Trophoblast cell (in vitro differentiated cells and primary cell): ENCODE measurements around the gene HIP1R.
A peak's percentile ranks its signal among the peaks of the same experiment; 100 is the strongest.

Experiments
- DNase-seq, 2 donors: peaks; one replicate each; pipeline ENCODE4 v3.0.0-alpha.2; 2016
- H2AFZ ChIP-seq: 2 replicates; pipeline ENCODE4 v1.6.1; 2013; ENCODE audit warnings: low read length, moderate library complexity, mild to moderate bottlenecking; ENCODE audit not compliant: insufficient read depth, poor library complexity
- H2AK5ac ChIP-seq: 2 replicates; pipeline ENCODE4 v1.6.1; 2013; ENCODE audit warnings: mild to moderate bottlenecking, low read length
- H2BK120ac ChIP-seq: 2 replicates; pipeline ENCODE4 v1.6.1; 2013; ENCODE audit warnings: low read length, mild to moderate bottlenecking, moderate library complexity; ENCODE audit not compliant: insufficient read depth, poor library complexity
- H2BK12ac ChIP-seq: 2 replicates; pipeline ENCODE4 v1.6.1; 2013; ENCODE audit warnings: mild to moderate bottlenecking, low read length, moderate library complexity
- H2BK5ac ChIP-seq: 2 replicates; pipeline ENCODE4 v1.6.1; 2013; ENCODE audit warnings: low read length, low read depth, moderate library complexity, mild to moderate bottlenecking; ENCODE audit not compliant: poor library complexity
- H3K14ac ChIP-seq: 2 replicates; pipeline ENCODE4 v1.6.1; 2013; ENCODE audit warnings: mild to moderate bottlenecking, low read length
- H3K18ac ChIP-seq: 2 replicates; pipeline ENCODE4 v1.6.1; 2013; ENCODE audit warnings: mild to moderate bottlenecking, low read length
- H3K23ac ChIP-seq: 2 replicates; pipeline ENCODE4 v1.6.1; 2013; ENCODE audit warnings: low read length
- H3K27ac ChIP-seq: 2 replicates; pipeline ENCODE4 v1.5.1; 2013; ENCODE audit warnings: low read depth, mild to moderate bottlenecking, inconsistent platforms, low read length, moderate library complexity
- H3K27me3 ChIP-seq: 2 replicates; pipeline ENCODE4 v1.6.1; 2013; ENCODE audit warnings: inconsistent platforms, mild to moderate bottlenecking, low read length, moderate library complexity; ENCODE audit not compliant: insufficient read depth
- H3K36me3 ChIP-seq, 2 experiments: 1 replicate in 1 of 2; 2 replicates in 1 of 2; pipeline ENCODE4 v1.6.1; 2013; ENCODE audit warnings: low read length in 2 of 2, mild to moderate bottlenecking in 2 of 2, moderate library complexity in 1 of 2; ENCODE audit not compliant: insufficient read depth in 2 of 2, control insufficient read depth in 1 of 2
- H3K4ac ChIP-seq: 2 replicates; pipeline ENCODE4 v1.6.1; 2013; ENCODE audit warnings: low read depth, mild to moderate bottlenecking, low read length, moderate library complexity
- H3K4me1 ChIP-seq, 2 experiments: 1 replicate in 1 of 2; 2 replicates in 1 of 2; pipeline ENCODE4 v1.6.1; 2013; ENCODE audit warnings: low read length in 2 of 2, mild to moderate bottlenecking in 2 of 2, moderate library complexity in 1 of 2; ENCODE audit not compliant: insufficient read depth in 2 of 2, control insufficient read depth in 1 of 2
- H3K4me2 ChIP-seq: 2 replicates; pipeline ENCODE4 v1.6.1; 2013; ENCODE audit warnings: inconsistent platforms, mild to moderate bottlenecking, low read length, moderate library complexity
- H3K4me3 ChIP-seq: 2 replicates; pipeline ENCODE4 v1.5.1; 2013; ENCODE audit warnings: mild to moderate bottlenecking, low read depth, low read length, inconsistent platforms
- H3K79me1 ChIP-seq: one replicate; pipeline ENCODE4 v1.6.1; 2013; ENCODE audit warnings: low read length
- H3K79me2 ChIP-seq: 2 replicates; pipeline ENCODE4 v1.6.1; 2013; ENCODE audit warnings: low read length, mild to moderate bottlenecking; ENCODE audit not compliant: control insufficient read depth, insufficient read depth, poor library complexity
- H3K9ac ChIP-seq: 2 replicates; pipeline ENCODE4 v1.6.1; 2013; ENCODE audit warnings: mild to moderate bottlenecking, low read length
- H3K9me3 ChIP-seq: 2 replicates; pipeline ENCODE4 v1.6.1; 2013; ENCODE audit warnings: low read depth, mild to moderate bottlenecking, control low read depth, inconsistent platforms, low read length; ENCODE audit not compliant: insufficient read depth
- H4K12ac ChIP-seq: 2 replicates; pipeline ENCODE4 v1.6.1; 2013; ENCODE audit warnings: low read depth, mild to moderate bottlenecking, low read length, moderate library complexity
- H4K8ac ChIP-seq: 2 replicates; pipeline ENCODE4 v1.6.1; 2013; ENCODE audit warnings: low read depth, mild to moderate bottlenecking, low read length, moderate library complexity
- H4K91ac ChIP-seq: one replicate; pipeline ENCODE4 v1.6.1; 2013; ENCODE audit warnings: low read depth, mild to moderate bottlenecking, low read length, moderate library complexity
- WGBS: extraction: QIAGEN DNeasy Blood & Tissue Kit; methylation state at CpG from one replicate; pipeline ENCODE4 v1.1.7; 2013; ENCODE audit warnings: missing lambda C conversion rate; ENCODE audit not compliant: insufficient read length, insufficient coverage; ENCODE audit errors: extremely low coverage; 5-methylcytosine and 5-hydroxymethylcytosine counted together

Gene HIP1R

GRCh38 chr12:122848471-122849351, 13.5 kb downstream of the HIP1R start:
- H4K12ac ChIP-seq: no peak overlapping the region
- H4K91ac ChIP-seq: no peak overlapping the region
- no peak overlapping the region for H4K8ac ChIP-seq
- no peak for DNase-seq
- H3K14ac ChIP-seq: no peak overlapping the region
- H3K4ac ChIP-seq: no peak overlapping the region
- H3K23ac ChIP-seq: no peak overlapping the region
- WGBS: no CpG with 5 or more reads among the region's 36 CpGs
- H3K18ac ChIP-seq: no peak overlapping the region
- H3K79me1 ChIP-seq: peaks cover 3% of the 10 kb centered on the region
- no peak overlapping the region for H3K4me2 ChIP-seq
- H3K9ac ChIP-seq: no peak overlapping the region
- H2BK12ac ChIP-seq: no peak overlapping the region
- H2BK120ac ChIP-seq: no peak overlapping the region
- no peak overlapping the region for H3K27ac ChIP-seq
- H3K4me1 ChIP-seq: peaks cover 0 to 10% of the 10 kb centered on the region in 2 experiments
- no peaks in the 10 kb centered on the region for H3K79me2 ChIP-seq
- H2AFZ ChIP-seq: no peak overlapping the region
- peaks cover 0 to 3% of the 10 kb centered on the region in 2 experiments for H3K36me3 ChIP-seq
- H3K9me3 ChIP-seq: no peaks in the 10 kb centered on the region
- no peak overlapping the region for H2BK5ac ChIP-seq
- H3K27me3 ChIP-seq: no peaks in the 10 kb centered on the region
- no peak overlapping the region for H2AK5ac ChIP-seq
- no peak overlapping the region for H3K4me3 ChIP-seq

- Histone ChIP-seq H2AK5ac (no peak overlapping the region), H3K79me1 (peaks cover 3% of the 10 kb centered on the region), H3K4me1 (peaks cover 0 to 8% of the 10 kb centered on the region in 2 experiments), H2BK120ac (no peak overlapping the region), H3K36me3 (peaks cover 0 to 3% of the 10 kb centered on the region in 2 experiments), H3K79me2 (no peaks in the 10 kb centered on the region), H4K91ac (no peak overlapping the region), H3K4me3 (no peak overlapping the region), H3K9ac (no peak overlapping the region), H3K23ac (no peak overlapping the region), H2BK5ac (no peak overlapping the region), H2AFZ (no peak overlapping the region), H3K27ac (no peak overlapping the region), H3K9me3 (no peaks in the 10 kb centered on the region), H3K18ac (no peak overlapping the region), H3K27me3 (no peaks in the 10 kb centered on the region), H3K4me2 (no peak overlapping the region), H4K8ac (no peak overlapping the region), H4K12ac (no peak overlapping the region), H3K14ac (no peak overlapping the region), H3K4ac (no peak overlapping the region), H2BK12ac (no peak overlapping the region)
- DNase-seq: no peak
- WGBS: no CpG with 5 or more reads among the region's 26 CpGs
Measured at GRCh38 chr12:122849352-122850047, 14.2 kb downstream of the HIP1R start.

- no peak overlapping the region for H3K4ac ChIP-seq
- no peak overlapping the region for H3K4me3 ChIP-seq
- peaks cover 0 to 4% of the 10 kb centered on the region in 2 experiments for H3K4me1 ChIP-seq
- no peak overlapping the region for H3K18ac ChIP-seq
- H2BK120ac ChIP-seq: no peak overlapping the region
- no peak overlapping the region for H3K23ac ChIP-seq
- H3K27ac ChIP-seq: no peak overlapping the region
- no peak overlapping the region for H3K9ac ChIP-seq
- H3K36me3 ChIP-seq: peaks cover 0 to 3% of the 10 kb centered on the region in 2 experiments
- H3K27me3 ChIP-seq: no peaks in the 10 kb centered on the region
- H3K14ac ChIP-seq: no peak overlapping the region
- H2BK5ac ChIP-seq: no peak overlapping the region
- no peak for DNase-seq
- no peaks in the 10 kb centered on the region for H3K79me2 ChIP-seq
- no peak overlapping the region for H2AK5ac ChIP-seq
- no peak overlapping the region for H2BK12ac ChIP-seq
- H3K9me3 ChIP-seq: no peaks in the 10 kb centered on the region
- no peak overlapping the region for H4K91ac ChIP-seq
- no peak overlapping the region for H4K12ac ChIP-seq
- peaks cover 1% of the 10 kb centered on the region for H3K79me1 ChIP-seq
- no peak overlapping the region for H3K4me2 ChIP-seq
- no peak overlapping the region for H2AFZ ChIP-seq
- H4K8ac ChIP-seq: no peak overlapping the region
- WGBS: no CpG with 5 or more reads among the region's 14 CpGs
Measured at GRCh38 chr12:122850048-122850445, 14.8 kb downstream of the HIP1R start.

- Histone ChIP-seq H3K4me1 (peaks cover 0 to 4% of the 10 kb centered on the region in 2 experiments), H4K12ac (no peak overlapping the region), H3K9ac (no peak overlapping the region), H2BK120ac (no peak overlapping the region), H4K91ac (no peak overlapping the region), H3K4ac (no peak overlapping the region), H3K79me1 (no peaks in the 10 kb centered on the region), H2AFZ (no peak overlapping the region), H4K8ac (no peak overlapping the region), H3K36me3 (peaks cover 0 to 3% of the 10 kb centered on the region in 2 experiments), H3K4me3 (no peak overlapping the region), H2BK5ac (no peak overlapping the region), H2BK12ac (no peak overlapping the region), H3K9me3 (no peaks in the 10 kb centered on the region), H3K4me2 (no peak overlapping the region), H3K14ac (no peak overlapping the region), H3K23ac (no peak overlapping the region), H3K27ac (no peak overlapping the region), H3K18ac (no peak overlapping the region), H3K79me2 (no peaks in the 10 kb centered on the region), H3K27me3 (no peaks in the 10 kb centered on the region), H2AK5ac (no peak overlapping the region)
- WGBS: no CpG with 5 or more reads among the region's 27 CpGs
- DNase-seq: peak in 1 of 2 donors; percentile 42
Measured at GRCh38 chr12:122850695-122851350, 15.6 kb downstream of the HIP1R start.
